Measurements from ENCODE around the gene NEUROG2.
"Not testable (repeated sequence)": the region's sequence is repeated elsewhere in the genome, so short reads cannot be mapped to it uniquely, and the experiment has no call there.

- TF ChIP-seq CTCF, EZH2phosphoT487 (IDR thresholded peaks at IDR 0.05): not testable (repeated sequence)
These were observed 38.3 kb upstream of the NEUROG2 start for GRCh38 chr4:112554271-112554670.
